Neuron (in vitro differentiated cells): ENCODE results near the gene HFM1.
"Not testable (repeated sequence)": the region's sequence is repeated elsewhere in the genome, so short reads cannot be mapped to it uniquely, and the experiment has no call there.

Experiments
- H2AFZ ChIP-seq: one replicate; pipeline ENCODE4 v1.6.1; 2013; ENCODE audit warnings: low read depth, mild to moderate bottlenecking, inconsistent platforms, low read length, moderate library complexity
- H3K27me3 ChIP-seq: one replicate; pipeline ENCODE4 v1.6.1; 2013; ENCODE audit warnings: low read length; ENCODE audit not compliant: insufficient read depth
- H3K36me3 ChIP-seq: one replicate; pipeline ENCODE4 v1.6.1; 2013; ENCODE audit warnings: low read length; ENCODE audit not compliant: insufficient read depth
- H3K4me1 ChIP-seq: one replicate; pipeline ENCODE4 v1.6.1; 2013; ENCODE audit warnings: low read length; ENCODE audit not compliant: insufficient read depth
- H3K4me3 ChIP-seq: 2 replicates; pipeline ENCODE4 v1.5.1; 2013; ENCODE audit warnings: mild to moderate bottlenecking, low read length, moderate library complexity
- H3K9me3 ChIP-seq: one replicate; pipeline ENCODE4 v1.6.1; 2013; ENCODE audit warnings: low read length

Gene HFM1

GRCh38 chr1:91400133-91400725, 4.4 kb downstream of the HFM1 start:
- Histone ChIP-seq H2AFZ (no peak overlapping the region), H3K4me3 (no peak overlapping the region), H3K27me3 (no peaks in the 10 kb centered on the region), H3K36me3 (peaks cover 3% of the 10 kb centered on the region), H3K4me1 (peaks cover 20% of the 10 kb centered on the region), H3K9me3 (no peaks in the 10 kb centered on the region)

- Histone ChIP-seq H3K4me1 (peaks cover 15% of the 10 kb centered on the region), H3K9me3 (no peaks in the 10 kb centered on the region), H3K27me3 (no peaks in the 10 kb centered on the region), H3K4me3 (no peak overlapping the region), H3K36me3 (peaks cover 3% of the 10 kb centered on the region), H2AFZ (no peak overlapping the region)
These were observed 6.3 kb downstream of the HFM1 start for GRCh38 chr1:91398291-91398690.

DNA sequence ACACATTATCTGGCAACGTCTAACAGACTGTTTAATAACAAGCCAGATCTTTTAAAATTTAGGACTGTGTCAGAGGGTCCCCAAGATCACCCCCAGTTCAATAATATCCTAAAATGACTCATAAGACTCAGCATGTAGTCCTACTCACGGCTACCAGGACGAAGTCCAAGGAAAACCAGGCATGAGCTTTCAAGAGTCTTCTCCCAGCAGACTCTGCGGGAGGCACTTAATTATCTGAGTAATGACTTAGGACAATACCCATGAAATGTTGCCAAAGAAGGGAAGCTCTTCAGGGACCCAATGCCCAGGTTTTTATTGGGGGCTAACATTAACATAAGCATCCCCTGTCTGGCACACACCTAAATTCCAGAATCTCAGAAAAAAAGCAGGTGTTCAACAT, 7.0 kb downstream of the HFM1 start:
- Histone ChIP-seq H3K4me3 (no peak overlapping the region), H3K27me3 (no peaks in the 10 kb centered on the region), H3K9me3 (no peaks in the 10 kb centered on the region), H3K36me3 (peaks cover 3% of the 10 kb centered on the region), H3K4me1 (peaks cover 13% of the 10 kb centered on the region), H2AFZ (no peak overlapping the region)

- Histone ChIP-seq H3K9me3 (no peaks in the 10 kb centered on the region), H2AFZ (no peak overlapping the region), H3K27me3 (no peaks in the 10 kb centered on the region)
These were observed 11.6 kb downstream of the HFM1 start for GRCh38 chr1:91393042-91393441.

GRCh38 chr1:91386109-91386508, 18.5 kb downstream of the HFM1 start:
- Histone ChIP-seq H3K4me3 (no peak overlapping the region), H3K27me3 (no peaks in the 10 kb centered on the region), H3K9me3 (no peaks in the 10 kb centered on the region), H3K36me3 (no peaks in the 10 kb centered on the region), H3K4me1 (no peaks in the 10 kb centered on the region), H2AFZ (no peak overlapping the region)

More at GRCh38 chr1:91393042-91393441, 11.6 kb downstream of the HFM1 start:
- H3K4me1 ChIP-seq: no peaks in the 10 kb centered on the region
- H3K36me3 ChIP-seq: peaks cover 3% of the 10 kb centered on the region
- no peak overlapping the region for H3K4me3 ChIP-seq

DNA sequence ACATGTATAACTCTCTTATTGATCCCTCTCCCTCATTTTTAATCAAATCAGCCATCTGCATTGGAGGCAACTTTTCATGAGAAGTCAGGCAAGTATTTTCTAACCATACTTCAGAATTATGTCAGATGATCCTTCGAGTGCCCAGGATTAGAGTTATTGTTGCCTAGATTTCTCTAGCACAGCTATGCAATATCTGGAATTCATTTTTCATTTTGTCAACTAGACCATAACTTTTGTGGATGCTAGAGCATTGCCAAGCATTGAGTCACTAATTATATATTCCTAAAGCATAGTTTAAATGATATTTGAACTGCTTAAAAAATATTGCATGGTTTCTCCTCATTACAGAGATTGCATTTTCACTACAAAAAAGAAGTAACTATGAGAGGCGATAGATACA, 21.2 kb downstream of the HFM1 start:
- Histone ChIP-seq H3K9me3 (no peaks in the 10 kb centered on the region), H3K4me3 (no peak overlapping the region), H3K27me3 (no peaks in the 10 kb centered on the region), H3K4me1 (no peaks in the 10 kb centered on the region), H2AFZ (no peak overlapping the region), H3K36me3 (no peaks in the 10 kb centered on the region)

- Histone ChIP-seq H3K9me3 (no peaks in the 10 kb centered on the region), H2AFZ (no peak overlapping the region), H3K4me3 (no peak overlapping the region), H3K27me3 (no peaks in the 10 kb centered on the region), H3K36me3 (peaks cover 4% of the 10 kb centered on the region), H3K4me1 (no peaks in the 10 kb centered on the region)
These were observed 22.8 kb downstream of the HFM1 start for GRCh38 chr1:91381844-91382243.

DNA sequence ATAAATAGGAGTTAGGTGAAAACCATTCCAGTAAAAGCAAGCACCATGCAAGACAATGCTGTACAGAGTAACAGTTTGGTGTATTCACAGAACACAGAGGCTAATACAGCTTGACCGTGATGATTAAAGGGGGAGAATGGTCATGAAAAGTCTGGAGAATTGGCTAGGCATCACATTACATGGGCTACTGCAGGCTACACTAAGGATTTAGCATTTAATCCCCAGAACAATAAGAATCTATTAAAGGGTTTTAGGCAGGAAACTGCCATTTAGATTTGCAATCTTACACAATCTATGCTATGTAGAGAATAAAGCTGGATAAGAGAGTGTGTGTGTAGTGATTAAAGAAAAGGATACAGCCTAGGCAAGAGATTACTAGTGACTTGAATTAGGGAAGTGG, 30.6 kb downstream of the HFM1 start:
- Histone ChIP-seq H3K36me3 (peaks cover 22% of the 10 kb centered on the region), H3K4me3 (no peak overlapping the region), H2AFZ (no peak overlapping the region), H3K9me3 (no peaks in the 10 kb centered on the region), H3K27me3 (no peaks in the 10 kb centered on the region), H3K4me1 (no peaks in the 10 kb centered on the region)

DNA sequence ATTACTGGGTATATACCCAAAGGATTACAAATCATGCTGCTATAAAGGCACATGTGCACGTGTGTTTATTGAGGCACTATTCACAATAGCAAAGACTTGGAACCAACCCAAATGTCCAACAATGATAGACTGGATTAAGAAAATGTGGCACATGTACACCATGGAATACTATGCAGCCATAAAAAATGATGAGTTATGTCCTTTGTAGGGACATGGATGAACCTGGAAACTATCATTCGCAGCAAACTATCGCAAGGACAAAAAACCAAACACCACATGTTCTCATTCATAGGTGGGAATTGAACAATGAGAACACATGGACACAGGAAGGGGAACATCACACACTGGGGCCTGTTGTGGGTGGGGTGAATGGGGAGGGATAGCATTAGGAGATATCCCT, 32.4 kb downstream of the HFM1 start:
- H3K9me3 ChIP-seq, H3K27me3 ChIP-seq, H2AFZ ChIP-seq, H3K4me1 ChIP-seq, H3K4me3 ChIP-seq: not testable (repeated sequence)
- H3K36me3 ChIP-seq: peaks cover 18% of the 10 kb centered on the region

DNA sequence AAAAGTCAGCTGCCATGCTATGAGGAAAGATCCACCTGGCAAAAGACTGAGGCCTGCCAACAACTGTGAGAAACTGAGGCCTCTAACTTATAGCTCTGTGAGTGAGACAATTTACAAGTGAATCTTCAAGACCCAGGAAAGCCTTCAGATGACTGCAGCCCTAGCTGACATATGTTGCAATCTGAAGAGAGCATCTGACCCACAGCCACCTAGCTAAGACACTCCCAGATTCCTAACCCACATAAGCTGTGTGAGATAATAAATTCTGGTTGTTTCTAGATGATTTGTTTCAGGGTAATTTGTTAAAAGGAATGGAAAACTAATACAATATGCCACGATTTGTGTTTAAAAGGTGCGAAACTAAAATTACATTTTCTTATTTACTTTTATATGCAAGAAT, 55.1 kb downstream of the HFM1 start:
- H3K4me3 ChIP-seq: no peak overlapping the region
- peaks cover 16% of the 10 kb centered on the region for H3K36me3 ChIP-seq
- H3K27me3 ChIP-seq: no peaks in the 10 kb centered on the region
- no peaks in the 10 kb centered on the region for H3K4me1 ChIP-seq
- H2AFZ ChIP-seq: no peak overlapping the region
- H3K9me3 ChIP-seq: peaks cover 3% of the 10 kb centered on the region

GRCh38 chr1:91346824-91347223, 57.8 kb downstream of the HFM1 start:
- H3K27me3 ChIP-seq: no peaks in the 10 kb centered on the region
- no peak overlapping the region for H3K4me3 ChIP-seq
- no peaks in the 10 kb centered on the region for H3K9me3 ChIP-seq
- H3K4me1 ChIP-seq: no peaks in the 10 kb centered on the region
- peaks cover 5% of the 10 kb centered on the region for H3K36me3 ChIP-seq
- H2AFZ ChIP-seq: no peak overlapping the region

- Histone ChIP-seq H3K9me3 (no peaks in the 10 kb centered on the region), H3K36me3 (peaks cover 4% of the 10 kb centered on the region), H3K4me3 (no peak overlapping the region), H2AFZ (no peak overlapping the region), H3K4me1 (no peaks in the 10 kb centered on the region), H3K27me3 (no peaks in the 10 kb centered on the region)
These were observed 59.1 kb downstream of the HFM1 start for GRCh38 chr1:91345395-91346005.

- H3K9me3 ChIP-seq: peaks cover 8% of the 10 kb centered on the region
- H2AFZ ChIP-seq: no peak overlapping the region
- no peak overlapping the region for H3K4me3 ChIP-seq
- H3K4me1 ChIP-seq: no peaks in the 10 kb centered on the region
- H3K27me3 ChIP-seq: no peaks in the 10 kb centered on the region
- H3K36me3 ChIP-seq: peaks cover 4% of the 10 kb centered on the region
These were observed 66.1 kb downstream of the HFM1 start for GRCh38 chr1:91338501-91338900.

DNA sequence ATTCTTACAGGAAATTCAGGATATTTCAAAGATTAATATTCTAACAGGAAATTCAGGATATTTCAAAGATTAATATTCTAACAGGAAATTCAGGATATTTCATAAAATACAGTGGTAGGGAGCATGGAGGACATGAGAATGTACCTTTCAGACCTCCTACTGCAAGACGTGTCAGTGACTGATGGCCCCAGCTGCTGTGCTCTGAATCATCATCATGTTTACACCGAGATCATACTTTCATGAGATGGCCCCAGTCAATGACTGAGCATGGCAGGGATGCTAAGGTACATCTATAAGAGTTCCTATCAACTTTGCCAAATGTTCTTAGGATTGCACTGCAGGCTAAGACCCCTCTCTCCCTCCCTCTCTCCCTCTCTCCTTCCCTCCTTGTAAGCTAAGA, 69.0 kb downstream of the HFM1 start:
- Histone ChIP-seq H3K36me3 (peaks cover 6% of the 10 kb centered on the region), H3K27me3 (no peaks in the 10 kb centered on the region), H3K4me3 (no peak overlapping the region), H3K9me3 (peaks cover 11% of the 10 kb centered on the region), H2AFZ (no peak overlapping the region), H3K4me1 (no peaks in the 10 kb centered on the region)
